MM.1S (cell line): ENCODE measurements around the gene ZRSR2.

ENCODE experiments used
- CTCF ChIP-seq: fragments of 300-600 bp; sonication (generic); IDR thresholded peaks from 2 replicates; pipeline ENCODE4 v1.5.1; 2016; ENCODE audit warnings: antibody characterized with exemption, low read length, mixed read lengths
- EZH2 ChIP-seq: fragments of 300-600 bp; sonication (generic); optimal IDR thresholded peaks from 2 replicates; pipeline ENCODE3; 2017; ENCODE audit warnings: low read depth, mild to moderate bottlenecking, antibody characterized with exemption, low read length, mixed read lengths
- EZH2phosphoT487 ChIP-seq: fragments of 300-600 bp; sonication (generic); IDR thresholded peaks from 2 replicates; pipeline ENCODE4 v1.6.1; 2018; ENCODE audit warnings: antibody characterized with exemption, low read length

- no peak for TF ChIP-seq CTCF
- TF ChIP-seq EZH2phosphoT487 = no peak
- TF ChIP-seq EZH2 = no peak
Observed at GRCh38 chrX:15781961-15782699, 8.2 kb upstream of the ZRSR2 start.
